AG09309 (cell line): Measurements from ENCODE around the gene ACYP2.
"Not testable (repeated sequence)": the region's sequence is repeated elsewhere in the genome, so short reads cannot be mapped to it uniquely, and the experiment has no call there.

Experiments
- DNase-seq: peaks from one replicate; pipeline ENCODE4 v3.0.0-alpha.2; 2010; ENCODE audit warnings: low read depth
- H3K4me3 ChIP-seq: 2 replicates; pipeline ENCODE4 v1.5.1; 2011; ENCODE audit warnings: mild to moderate bottlenecking, low read depth, low read length, moderate library complexity; ENCODE audit not compliant: control insufficient read depth
- TF ChIP-seq, protein P1 (sequence below): IDR thresholded peaks from 2 replicates; pipeline ENCODE4 v1.5.1; 2011; ENCODE audit warnings: mild to moderate bottlenecking, low read depth, low read length, inconsistent platforms; ENCODE audit not compliant: insufficient read depth, control insufficient read depth; ENCODE audit errors: missing control alignments

The ACYP2 gene

DNA sequence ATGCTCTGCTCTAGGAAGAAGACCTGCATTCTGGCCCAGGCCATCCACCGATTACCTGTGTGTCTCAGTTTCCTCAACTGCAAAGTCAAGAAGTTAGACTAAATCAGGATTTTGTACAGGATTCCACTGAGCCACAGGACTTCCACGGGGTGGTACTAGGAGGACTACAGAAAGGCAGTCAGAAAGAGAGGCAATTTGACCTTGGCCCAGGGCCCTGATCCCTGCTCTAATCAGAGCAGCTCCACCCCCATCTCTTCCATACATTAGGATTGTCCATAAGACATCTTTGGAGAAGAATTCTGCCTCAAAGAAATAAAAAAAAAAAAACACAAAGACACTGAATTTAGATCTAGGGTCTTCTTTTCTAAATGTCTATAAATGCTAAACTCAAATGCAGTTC, 193.4 kb downstream of the ACYP2 start:
- no peak for DNase-seq
- H3K4me3 ChIP-seq = no peak overlapping the region
- TF ChIP-seq, protein P1, sequence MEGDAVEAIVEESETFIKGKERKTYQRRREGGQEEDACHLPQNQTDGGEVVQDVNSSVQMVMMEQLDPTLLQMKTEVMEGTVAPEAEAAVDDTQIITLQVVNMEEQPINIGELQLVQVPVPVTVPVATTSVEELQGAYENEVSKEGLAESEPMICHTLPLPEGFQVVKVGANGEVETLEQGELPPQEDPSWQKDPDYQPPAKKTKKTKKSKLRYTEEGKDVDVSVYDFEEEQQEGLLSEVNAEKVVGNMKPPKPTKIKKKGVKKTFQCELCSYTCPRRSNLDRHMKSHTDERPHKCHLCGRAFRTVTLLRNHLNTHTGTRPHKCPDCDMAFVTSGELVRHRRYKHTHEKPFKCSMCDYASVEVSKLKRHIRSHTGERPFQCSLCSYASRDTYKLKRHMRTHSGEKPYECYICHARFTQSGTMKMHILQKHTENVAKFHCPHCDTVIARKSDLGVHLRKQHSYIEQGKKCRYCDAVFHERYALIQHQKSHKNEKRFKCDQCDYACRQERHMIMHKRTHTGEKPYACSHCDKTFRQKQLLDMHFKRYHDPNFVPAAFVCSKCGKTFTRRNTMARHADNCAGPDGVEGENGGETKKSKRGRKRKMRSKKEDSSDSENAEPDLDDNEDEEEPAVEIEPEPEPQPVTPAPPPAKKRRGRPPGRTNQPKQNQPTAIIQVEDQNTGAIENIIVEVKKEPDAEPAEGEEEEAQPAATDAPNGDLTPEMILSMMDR = no peak

DNA sequence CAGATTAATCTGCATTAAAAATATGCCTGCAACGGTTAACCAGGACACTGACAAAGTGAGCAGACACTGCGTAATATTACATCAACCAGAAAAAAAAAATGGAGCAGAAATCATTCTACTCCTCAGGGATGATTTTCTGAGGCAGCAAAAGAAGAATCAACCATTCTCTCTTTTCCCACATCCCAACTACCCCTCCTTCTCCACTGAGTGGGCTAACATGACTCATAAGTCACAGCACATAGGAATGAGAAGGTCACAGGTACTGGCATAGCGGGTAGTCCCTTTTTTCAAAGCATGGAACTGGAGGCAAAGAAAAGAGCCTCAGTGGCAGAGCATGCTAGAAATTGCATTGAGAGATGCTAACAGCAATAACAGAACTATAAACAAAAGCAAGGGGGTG, 194.9 kb downstream of the ACYP2 start:
- TF ChIP-seq, protein P1 = no peak
- DNase-seq = no peak
- no peak overlapping the region for H3K4me3 ChIP-seq

DNA sequence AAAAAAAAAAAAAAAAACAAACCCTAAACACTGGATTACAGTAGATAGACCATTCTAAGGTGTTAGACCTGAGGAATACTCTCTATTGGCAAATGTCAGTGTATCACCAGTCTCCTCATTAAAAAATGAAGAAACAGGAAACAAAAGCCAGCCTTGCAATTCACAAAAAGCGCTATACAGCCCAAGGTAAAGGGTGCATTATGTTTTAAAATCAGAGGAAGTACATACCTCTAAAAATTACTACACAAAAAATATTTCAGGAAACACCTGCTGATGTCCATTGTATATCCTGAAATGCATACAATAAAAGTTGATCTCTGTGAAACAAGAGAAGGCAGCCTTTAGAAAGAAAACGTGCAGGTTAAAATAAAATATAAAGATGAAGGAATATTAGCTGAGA, 195.5 kb downstream of the ACYP2 start:
- no peak for DNase-seq
- TF ChIP-seq, protein P1 = no peak
- H3K4me3 ChIP-seq = no peak overlapping the region

DNA sequence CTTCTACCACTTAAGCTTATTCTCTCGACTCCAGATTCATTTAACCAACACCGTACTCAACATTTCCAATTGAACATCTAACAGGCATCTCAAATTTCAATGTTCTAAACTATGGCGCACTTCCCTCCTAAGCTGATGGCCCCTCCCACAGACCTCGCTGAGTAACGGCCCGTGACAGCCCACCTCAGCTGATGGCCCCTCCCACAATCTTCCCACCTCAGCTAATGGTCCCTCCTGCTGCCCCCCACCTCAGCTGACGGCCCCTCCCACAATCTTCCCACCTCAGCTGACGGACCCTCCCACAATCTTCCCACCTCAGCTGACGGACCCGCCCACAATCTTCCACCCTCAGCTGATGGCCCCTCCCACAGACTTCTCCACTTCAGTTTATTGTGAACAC, 197.7 kb downstream of the ACYP2 start:
- H3K4me3 ChIP-seq = no peak overlapping the region
- TF ChIP-seq, protein P1 = no peak
- no peak for DNase-seq

DNA sequence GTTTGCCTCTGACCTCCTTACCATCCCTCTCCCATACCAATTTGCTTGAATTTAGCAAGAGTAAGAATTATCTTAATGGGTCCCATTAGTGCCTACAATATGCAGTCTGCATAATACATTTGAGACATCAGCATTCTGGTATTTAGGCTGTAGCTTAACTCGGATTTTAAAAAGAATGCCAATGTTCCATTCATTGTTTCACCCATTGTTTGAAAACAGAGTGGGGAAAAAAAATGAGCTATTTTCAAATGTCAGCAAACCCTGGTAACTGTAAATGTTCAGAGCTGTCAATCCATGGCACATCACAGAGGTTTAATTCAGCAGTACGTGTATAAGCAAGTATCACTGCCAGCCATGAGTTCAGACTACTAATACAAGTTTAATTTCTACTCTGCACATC, 202.6 kb downstream of the ACYP2 start:
- no peak for DNase-seq
- TF ChIP-seq, protein P1 = no peak
- no peak overlapping the region for H3K4me3 ChIP-seq

DNA sequence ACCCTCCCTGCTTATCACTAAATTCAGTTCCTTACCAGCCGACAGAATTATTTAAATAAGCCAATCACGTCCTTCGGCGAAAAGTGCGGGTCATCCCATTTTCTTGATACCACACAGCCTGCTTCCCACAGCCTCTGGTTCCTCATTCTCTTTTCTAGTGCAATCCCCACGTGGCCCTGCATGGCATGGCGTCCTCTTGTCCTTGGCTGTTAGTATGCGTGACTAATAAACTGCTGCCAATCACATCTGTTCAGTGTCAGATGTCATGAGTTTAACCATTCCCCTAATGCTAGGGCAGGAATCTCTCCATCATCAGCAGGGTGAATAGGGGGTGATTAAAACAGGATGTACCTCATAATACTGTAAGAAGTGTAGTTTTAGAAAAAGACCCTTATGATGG, 203.4 kb downstream of the ACYP2 start:
- DNase-seq = no peak
- TF ChIP-seq, protein P1 = no peak
- no peak overlapping the region for H3K4me3 ChIP-seq

DNA sequence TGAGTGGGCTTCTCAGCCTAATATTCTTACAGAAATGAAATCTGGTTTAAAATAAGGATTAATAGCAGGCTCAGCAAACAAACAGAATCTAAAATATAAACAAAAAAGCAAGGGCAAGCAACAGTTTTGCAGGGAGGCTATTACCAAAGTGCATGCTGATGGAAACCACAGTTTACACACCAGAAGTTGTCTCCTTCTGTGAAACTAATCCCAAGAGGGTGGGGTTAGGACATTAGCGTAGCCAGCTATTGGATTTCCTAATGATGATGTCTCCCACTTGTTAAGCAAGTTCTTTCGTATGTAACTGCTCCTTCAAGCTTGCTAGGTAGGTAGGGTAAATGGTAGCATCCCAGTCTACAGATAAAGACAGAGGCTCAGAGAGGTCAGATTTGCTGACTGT, 205.6 kb downstream of the ACYP2 start:
- H3K4me3 ChIP-seq = no peak overlapping the region
- TF ChIP-seq, protein P1 = no peak
- DNase-seq = no peak

DNA sequence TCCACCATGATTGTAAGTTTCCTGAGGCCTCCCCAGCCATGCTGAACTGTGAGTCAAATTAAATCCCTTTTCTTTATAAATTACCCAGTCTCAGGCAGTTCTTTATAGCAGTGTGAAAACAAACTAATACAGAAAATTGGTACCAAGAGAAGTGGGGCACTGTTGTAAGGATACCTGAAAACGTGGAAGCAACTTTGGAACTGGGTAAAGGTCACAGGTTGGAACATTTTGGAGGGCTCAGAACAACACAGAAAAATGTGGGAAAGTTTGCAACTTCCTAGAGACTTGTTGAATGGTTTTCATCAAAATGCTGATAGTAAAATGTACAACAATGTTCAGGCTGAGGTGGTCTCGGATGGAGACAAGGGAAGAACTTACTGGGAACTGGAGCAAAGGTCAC, 209.1 kb downstream of the ACYP2 start:
- not testable (repeated sequence) for DNase-seq, H3K4me3 ChIP-seq
